Calu3 (cell line): ENCODE data around the gene OR2T11. TPM values are rescaled to one million over a fixed set of nuclear protein-coding genes. Genes with fewer than 3 reads are reported as not detected.

ENCODE experiments used
- BruUV-seq: library from RNA; stranded (reverse); fragments of 400-500 nt; replicated peaks from 2 replicates; lab custom pipeline; 2021; lab: Mats Ljungman, UMichigan
- CTCF ChIA-PET: fragments of 300-600 bp; sonication (Branson Sonifier 250); formaldehyde crosslinking; loops from one replicate; lab custom pipeline; 2022; ENCODE audit warnings: antibody characterized with exemption; lab: Charles Lee
- DNase-seq: peaks from one replicate; pipeline ENCODE4 v3.0.0; 2022
- H3K27ac Mint-ChIP-seq: one replicate; pipeline ENCODE4 v1.8.0; 2022; ENCODE audit warnings: mixed read lengths; ENCODE audit not compliant: unreplicated experiment
- H3K27me3 Mint-ChIP-seq: one replicate; pipeline ENCODE4 v1.8.0; 2022; ENCODE audit warnings: mixed read lengths; ENCODE audit not compliant: unreplicated experiment
- H3K36me3 Mint-ChIP-seq: one replicate; pipeline ENCODE4 v1.8.0; 2022; ENCODE audit warnings: mild to moderate bottlenecking, moderate library complexity, mixed read lengths; ENCODE audit not compliant: insufficient read depth, unreplicated experiment
- H3K4me1 Mint-ChIP-seq: one replicate; pipeline ENCODE4 v1.8.0; 2022; ENCODE audit warnings: mild to moderate bottlenecking, low read depth, mixed read lengths; ENCODE audit not compliant: unreplicated experiment
- H3K4me3 Mint-ChIP-seq: one replicate; pipeline ENCODE4 v1.8.0; 2022; ENCODE audit warnings: mild to moderate bottlenecking, low read depth, moderate library complexity, mixed read lengths; ENCODE audit not compliant: unreplicated experiment
- H3K9me3 Mint-ChIP-seq: one replicate; pipeline ENCODE4 v1.8.0; 2022; ENCODE audit warnings: low read depth, mixed read lengths; ENCODE audit not compliant: unreplicated experiment
- CTCF ChIP-seq: fragments of 200-600 bp; IDR thresholded peaks from one replicate; pipeline ENCODE4 v1.8.0; 2022; ENCODE audit warnings: antibody characterized with exemption; ENCODE audit not compliant: unreplicated experiment
- intact Hi-C: fragments of 100-400 bp; cut with micrococcal nuclease; formaldehyde crosslinking; loops from one replicate; pipeline ENCODE4 v1.10.0; 2022; ENCODE audit not compliant: unreplicated experiment
- total RNA-seq: library from RNA; stranded (reverse); gene quantifications from 2 replicates; pipeline ENCODE4 v1.2.3, GENCODE V29; 2022

OR2T11 gene
- total RNA-seq, 1 experiment from 2014 or later = not detected

DNA sequence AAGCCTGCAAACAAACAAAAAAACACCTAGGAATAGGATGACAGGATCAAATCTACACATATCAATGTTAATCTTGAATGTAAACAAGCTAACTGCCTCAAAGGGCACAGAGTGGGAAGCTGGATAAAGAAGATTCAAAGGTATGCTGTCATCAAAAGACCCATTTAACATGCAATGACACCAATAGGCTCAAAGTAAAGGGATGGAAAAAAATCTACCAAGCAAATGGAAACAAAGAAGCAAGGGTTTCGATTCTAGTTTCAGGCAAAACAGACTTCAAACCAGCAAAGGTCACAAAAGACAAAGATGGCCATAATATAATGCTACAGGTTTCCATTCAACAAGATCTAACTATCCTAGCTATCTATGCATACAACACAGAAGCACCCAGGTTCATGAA, 21.1 kb downstream of the OR2T11 start:
- H3K27me3 Mint-ChIP-seq = no peaks in the 10 kb centered on the region
- no peak for TF ChIP-seq CTCF
- no peak for DNase-seq
- no TSS peak for BruUV-seq
- H3K4me1 Mint-ChIP-seq = no peaks in the 10 kb centered on the region
- H3K4me3 Mint-ChIP-seq = no peak overlapping the region
- H3K27ac Mint-ChIP-seq = no peak overlapping the region
- intact Hi-C loops = no loop called here
- CTCF ChIA-PET = no interaction called here
- H3K9me3 Mint-ChIP-seq = peaks cover 9% of the 10 kb centered on the region
- no peaks in the 10 kb centered on the region for H3K36me3 Mint-ChIP-seq

DNA sequence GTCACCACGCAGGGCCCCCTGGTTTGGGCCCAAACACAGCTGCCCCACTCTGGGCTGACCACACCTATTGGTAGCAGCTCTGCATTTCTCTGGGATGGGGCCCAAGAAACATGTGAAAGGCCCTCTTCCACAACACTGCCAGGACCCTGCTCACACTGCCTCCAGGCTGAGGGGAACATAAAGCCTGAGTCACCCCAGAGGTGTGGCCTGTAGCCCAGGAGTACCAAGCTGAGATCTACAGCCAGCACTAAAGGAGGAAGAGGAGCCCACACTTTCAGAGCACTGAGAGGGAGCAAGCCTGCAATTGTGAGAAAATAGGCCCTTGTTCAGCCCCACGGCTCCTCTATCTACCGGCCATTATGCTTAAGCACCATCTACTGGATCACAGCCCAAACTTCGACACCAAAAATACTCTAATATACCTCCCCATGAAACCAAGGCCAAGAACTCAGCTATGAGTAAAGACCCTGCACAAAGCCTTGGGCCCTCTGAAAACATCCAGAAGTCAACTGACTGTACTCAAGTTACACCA, 22.9 kb downstream of the OR2T11 start:
- H3K4me1 Mint-ChIP-seq = no peaks in the 10 kb centered on the region
- no peak overlapping the region for H3K4me3 Mint-ChIP-seq
- TF ChIP-seq CTCF = no peak
- H3K36me3 Mint-ChIP-seq = no peaks in the 10 kb centered on the region
- intact Hi-C loops = no loop called here
- no peaks in the 10 kb centered on the region for H3K27me3 Mint-ChIP-seq
- no peak overlapping the region for H3K27ac Mint-ChIP-seq
- BruUV-seq = no TSS peak
- CTCF ChIA-PET = no interaction called here
- peaks cover 6% of the 10 kb centered on the region for H3K9me3 Mint-ChIP-seq
- no peak for DNase-seq

DNA sequence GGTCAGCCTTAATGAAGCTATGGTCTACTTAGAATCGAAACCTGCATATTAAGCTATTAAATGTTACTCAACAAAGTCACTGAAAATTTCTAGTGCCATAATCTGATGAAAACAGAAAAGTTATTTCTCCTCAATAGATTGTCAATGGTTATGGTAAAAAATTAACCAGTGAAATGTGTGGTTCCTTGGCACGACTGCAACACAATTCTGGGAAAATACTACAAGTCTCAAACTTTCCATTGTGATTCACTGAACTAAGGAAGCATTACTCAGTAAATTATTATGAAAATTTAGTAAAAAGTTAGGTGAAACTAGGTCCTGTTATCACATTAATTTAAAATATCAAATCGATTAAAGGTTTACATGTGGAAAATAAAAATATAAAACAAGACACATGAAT, 24.6 kb downstream of the OR2T11 start:
- Mint-ChIP-seq H3K9me3 (peaks cover 6% of the 10 kb centered on the region), H3K4me1 (no peaks in the 10 kb centered on the region), H3K36me3 (no peaks in the 10 kb centered on the region), H3K27me3 (no peaks in the 10 kb centered on the region), H3K27ac (no peak overlapping the region), H3K4me3 (no peak overlapping the region)
- no peak for TF ChIP-seq CTCF
- no TSS peak for BruUV-seq
- no peak for DNase-seq
- intact Hi-C loops = no loop called here
- CTCF ChIA-PET = no interaction called here

GRCh38 chr1:248599396-248599795, 35.5 kb downstream of the OR2T11 start:
- TF ChIP-seq CTCF = no peak
- Mint-ChIP-seq H3K9me3 (peaks cover 18% of the 10 kb centered on the region), H3K27me3 (no peaks in the 10 kb centered on the region), H3K27ac (no peak overlapping the region), H3K36me3 (no peaks in the 10 kb centered on the region), H3K4me1 (no peaks in the 10 kb centered on the region), H3K4me3 (no peak overlapping the region)
- intact Hi-C loops = no loop called here
- no TSS peak for BruUV-seq
- no peak for DNase-seq
- CTCF ChIA-PET = no interaction called here
